C4-2B (cell line): Measurements from ENCODE around the gene DUOXA2.

ENCODE experiments used
- H3K27ac ChIP-seq: fragments of 450-650 bp; 2 replicates; pipeline ENCODE4 v1.5.1; 2017
- ZFX ChIP-seq: fragments of 450-650 bp; IDR thresholded peaks from 2 replicates; pipeline ENCODE4 v1.6.1; 2017
- TF ChIP-seq, protein P1 (sequence below): fragments of 450-650 bp; conservative IDR thresholded peaks from 2 replicates; pipeline ENCODE4 v1.5.1; 2017; ENCODE audit warnings: mild to moderate bottlenecking

The DUOXA2 gene

GRCh38 chr15:45143946-45144345, 29.8 kb downstream of the DUOXA2 start:
- TF ChIP-seq, protein P1, sequence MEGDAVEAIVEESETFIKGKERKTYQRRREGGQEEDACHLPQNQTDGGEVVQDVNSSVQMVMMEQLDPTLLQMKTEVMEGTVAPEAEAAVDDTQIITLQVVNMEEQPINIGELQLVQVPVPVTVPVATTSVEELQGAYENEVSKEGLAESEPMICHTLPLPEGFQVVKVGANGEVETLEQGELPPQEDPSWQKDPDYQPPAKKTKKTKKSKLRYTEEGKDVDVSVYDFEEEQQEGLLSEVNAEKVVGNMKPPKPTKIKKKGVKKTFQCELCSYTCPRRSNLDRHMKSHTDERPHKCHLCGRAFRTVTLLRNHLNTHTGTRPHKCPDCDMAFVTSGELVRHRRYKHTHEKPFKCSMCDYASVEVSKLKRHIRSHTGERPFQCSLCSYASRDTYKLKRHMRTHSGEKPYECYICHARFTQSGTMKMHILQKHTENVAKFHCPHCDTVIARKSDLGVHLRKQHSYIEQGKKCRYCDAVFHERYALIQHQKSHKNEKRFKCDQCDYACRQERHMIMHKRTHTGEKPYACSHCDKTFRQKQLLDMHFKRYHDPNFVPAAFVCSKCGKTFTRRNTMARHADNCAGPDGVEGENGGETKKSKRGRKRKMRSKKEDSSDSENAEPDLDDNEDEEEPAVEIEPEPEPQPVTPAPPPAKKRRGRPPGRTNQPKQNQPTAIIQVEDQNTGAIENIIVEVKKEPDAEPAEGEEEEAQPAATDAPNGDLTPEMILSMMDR: no peak
- TF ChIP-seq ZFX: no peak
- H3K27ac ChIP-seq: peak overlapping the region; percentile 9; the same call in 1 of the 2 replicates

- H3K27ac ChIP-seq: no peak overlapping the region; the same call in 1 of the 2 replicates
- TF ChIP-seq, protein P1: no peak
- no peak for TF ChIP-seq ZFX
Observed at GRCh38 chr15:45144775-45145174, 30.6 kb downstream of the DUOXA2 start.

DNA sequence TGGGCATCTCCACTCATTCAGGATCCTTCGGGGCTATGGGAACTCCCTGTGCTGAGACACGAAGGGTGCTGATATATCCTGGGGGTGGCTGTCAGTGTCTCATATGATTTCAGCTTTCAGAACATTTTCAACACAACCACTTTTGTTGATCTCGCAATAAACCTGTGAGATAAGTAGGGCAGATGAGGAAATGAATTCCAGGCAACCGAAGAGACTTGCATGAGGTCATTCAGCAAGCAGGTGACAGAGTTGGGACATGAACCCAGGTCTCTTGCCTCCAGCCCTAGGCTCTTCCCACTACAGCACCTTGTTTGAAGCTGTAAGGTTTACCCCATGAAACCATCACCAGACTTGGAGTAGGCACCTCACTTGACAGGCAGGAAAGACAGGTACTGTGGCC, 32.3 kb downstream of the DUOXA2 start:
- TF ChIP-seq ZFX: no peak
- TF ChIP-seq, protein P1: no peak
- H3K27ac ChIP-seq: peak overlapping the region; percentile 2; the same call in 1 of the 2 replicates

- TF ChIP-seq ZFX: no peak
- TF ChIP-seq, protein P1: no peak
- H3K27ac ChIP-seq: no peak overlapping the region
Observed at GRCh38 chr15:45147606-45148005, 33.5 kb downstream of the DUOXA2 start.

DNA sequence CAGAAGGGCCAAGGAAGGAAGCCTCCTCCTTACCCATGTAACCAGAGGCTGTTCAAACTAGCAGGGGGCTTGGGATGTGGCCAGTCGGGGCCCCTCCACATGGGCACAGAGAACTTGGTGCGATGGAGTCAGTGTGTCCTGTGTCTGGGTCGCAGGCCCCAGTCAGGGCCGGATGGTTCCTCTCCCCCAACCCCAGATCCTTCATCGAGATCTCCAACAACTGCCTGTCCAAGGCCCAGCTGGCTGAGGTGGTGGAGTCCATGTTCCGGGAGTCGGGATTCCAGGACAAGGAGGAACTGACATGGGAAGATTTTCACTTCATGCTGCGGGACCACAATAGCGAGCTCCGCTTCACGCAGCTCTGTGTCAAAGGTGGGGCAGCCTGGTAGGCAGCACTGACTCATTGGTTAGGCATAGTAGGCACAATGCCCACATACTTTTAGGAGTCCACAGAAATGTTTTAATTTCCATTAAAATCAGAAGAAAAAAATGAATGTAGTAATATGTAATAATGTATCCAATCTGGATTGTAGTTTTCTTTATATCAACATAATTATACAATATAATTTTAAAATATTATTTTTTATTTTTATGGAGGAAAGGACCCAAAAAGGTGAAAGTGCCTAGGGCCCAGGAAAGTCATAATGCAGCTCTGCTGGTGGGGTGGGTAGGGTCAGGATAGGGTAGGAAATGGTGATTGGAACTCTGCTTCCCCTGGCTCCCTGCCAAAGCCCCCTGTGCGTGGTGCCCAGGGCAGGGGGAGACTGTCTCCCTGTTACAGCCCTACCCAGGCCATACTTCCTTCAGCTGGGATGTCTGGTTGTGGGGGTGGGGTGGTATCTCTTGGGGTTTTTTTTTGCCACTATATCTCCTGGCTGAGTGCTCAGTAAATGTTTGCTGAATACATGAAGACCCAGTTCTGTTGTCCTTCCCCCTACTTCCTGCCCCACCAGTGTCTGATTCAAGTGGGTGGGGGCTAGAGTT, 34.2 kb downstream of the DUOXA2 start:
- TF ChIP-seq ZFX: no peak
- TF ChIP-seq, protein P1: no peak
- H3K27ac ChIP-seq: 0 out of 2 replicates have a peak overlapping the region, but pooled peaks have one; percentile 1

- no peak for TF ChIP-seq ZFX
- TF ChIP-seq, protein P1: no peak
- H3K27ac ChIP-seq: 0 out of 2 replicates have a peak overlapping the region, but pooled peaks have one; percentile 1
Observed at GRCh38 chr15:45149060-45149459, 34.9 kb downstream of the DUOXA2 start.

DNA sequence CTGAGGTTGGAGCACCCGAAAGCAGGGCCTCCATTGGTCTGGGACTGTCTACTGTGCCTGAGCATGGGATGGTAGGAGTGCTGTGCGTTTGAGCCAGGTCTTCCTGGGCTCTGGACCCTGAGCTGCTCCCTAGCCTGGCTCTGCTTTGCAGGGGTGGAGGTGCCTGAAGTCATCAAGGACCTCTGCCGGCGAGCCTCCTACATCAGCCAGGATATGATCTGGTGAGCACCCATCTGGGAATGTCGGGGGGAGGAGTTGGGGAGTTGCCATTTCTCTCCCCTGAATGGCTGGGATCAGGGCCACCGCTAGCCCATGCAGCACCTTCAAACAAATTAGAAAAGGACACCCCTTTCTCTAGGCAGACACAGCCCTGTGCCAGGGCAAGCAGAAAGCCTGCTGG, 36.4 kb downstream of the DUOXA2 start:
- H3K27ac ChIP-seq: no peak overlapping the region
- TF ChIP-seq ZFX: no peak
- TF ChIP-seq, protein P1: no peak
